Testis (tissue), 2 donors: ENCODE results near the gene PDE4B.

Source experiments
- POLR2A ChIP-seq: fragments of 450-650 bp; IDR thresholded peaks from one replicate; pipeline ENCODE4 v1.6.1; 2017; ENCODE audit warnings: antibody characterized with exemption, mild to moderate bottlenecking, moderate library complexity
- TF ChIP-seq, protein P1 (sequence below), 3 experiments: fragments of 450-650 bp in 2 of 3; fragments of 200-600 bp in 1 of 3; sonication (generic) in 1 of 3; IDR thresholded peaks; one replicate each; pipeline ENCODE4 v1.5.1; 2016 to 2019; ENCODE audit warnings: antibody characterized with exemption in 3 of 3, mild to moderate bottlenecking in 2 of 3, moderate library complexity in 1 of 3

DNA sequence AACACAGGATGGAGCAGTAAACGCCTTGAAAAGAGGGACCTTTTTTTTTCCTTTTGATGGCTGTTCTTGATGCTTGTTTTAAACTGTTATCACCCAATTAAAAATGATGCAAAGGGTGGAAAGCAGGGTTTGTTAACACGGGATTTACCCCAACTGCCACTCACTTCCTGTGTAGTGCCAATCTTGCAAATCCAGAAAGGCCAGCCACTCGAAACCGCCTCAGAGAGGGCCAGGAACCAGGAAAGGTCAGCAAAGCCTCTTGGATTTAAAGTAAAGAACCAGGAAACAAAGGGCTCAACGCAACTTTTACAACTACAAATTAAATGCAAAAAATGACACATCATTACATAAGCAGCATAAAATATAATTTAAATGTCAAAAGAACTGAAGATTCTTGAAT, 347.4 kb downstream of the PDE4B start:
- TF ChIP-seq, protein P1, sequence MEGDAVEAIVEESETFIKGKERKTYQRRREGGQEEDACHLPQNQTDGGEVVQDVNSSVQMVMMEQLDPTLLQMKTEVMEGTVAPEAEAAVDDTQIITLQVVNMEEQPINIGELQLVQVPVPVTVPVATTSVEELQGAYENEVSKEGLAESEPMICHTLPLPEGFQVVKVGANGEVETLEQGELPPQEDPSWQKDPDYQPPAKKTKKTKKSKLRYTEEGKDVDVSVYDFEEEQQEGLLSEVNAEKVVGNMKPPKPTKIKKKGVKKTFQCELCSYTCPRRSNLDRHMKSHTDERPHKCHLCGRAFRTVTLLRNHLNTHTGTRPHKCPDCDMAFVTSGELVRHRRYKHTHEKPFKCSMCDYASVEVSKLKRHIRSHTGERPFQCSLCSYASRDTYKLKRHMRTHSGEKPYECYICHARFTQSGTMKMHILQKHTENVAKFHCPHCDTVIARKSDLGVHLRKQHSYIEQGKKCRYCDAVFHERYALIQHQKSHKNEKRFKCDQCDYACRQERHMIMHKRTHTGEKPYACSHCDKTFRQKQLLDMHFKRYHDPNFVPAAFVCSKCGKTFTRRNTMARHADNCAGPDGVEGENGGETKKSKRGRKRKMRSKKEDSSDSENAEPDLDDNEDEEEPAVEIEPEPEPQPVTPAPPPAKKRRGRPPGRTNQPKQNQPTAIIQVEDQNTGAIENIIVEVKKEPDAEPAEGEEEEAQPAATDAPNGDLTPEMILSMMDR (IDR thresholded peaks at IDR 0.05) = no peak
- TF ChIP-seq POLR2A = no peak
